Tibial nerve (tissue), 4 donors: ENCODE data around the gene AHCYL2.

ENCODE experiments used
- CTCF ChIP-seq, 5 experiments: fragments of 200-600 bp in 3 of 5; fragments of 450-650 bp in 2 of 5; sonication (generic) in 3 of 5; IDR thresholded peaks; one replicate each; pipeline ENCODE4 v1.5.1; 2016 to 2019; ENCODE audit warnings: antibody characterized with exemption in 5 of 5, mild to moderate bottlenecking in 3 of 5, moderate library complexity in 2 of 5
- EP300 ChIP-seq, 2 donors: sonication (generic); formaldehyde crosslinking; IDR thresholded peaks; one replicate each; pipeline ENCODE4 v1.6.1; 2017; ENCODE audit warnings: antibody characterized with exemption in 2 of 2, mild to moderate bottlenecking in 1 of 2

DNA sequence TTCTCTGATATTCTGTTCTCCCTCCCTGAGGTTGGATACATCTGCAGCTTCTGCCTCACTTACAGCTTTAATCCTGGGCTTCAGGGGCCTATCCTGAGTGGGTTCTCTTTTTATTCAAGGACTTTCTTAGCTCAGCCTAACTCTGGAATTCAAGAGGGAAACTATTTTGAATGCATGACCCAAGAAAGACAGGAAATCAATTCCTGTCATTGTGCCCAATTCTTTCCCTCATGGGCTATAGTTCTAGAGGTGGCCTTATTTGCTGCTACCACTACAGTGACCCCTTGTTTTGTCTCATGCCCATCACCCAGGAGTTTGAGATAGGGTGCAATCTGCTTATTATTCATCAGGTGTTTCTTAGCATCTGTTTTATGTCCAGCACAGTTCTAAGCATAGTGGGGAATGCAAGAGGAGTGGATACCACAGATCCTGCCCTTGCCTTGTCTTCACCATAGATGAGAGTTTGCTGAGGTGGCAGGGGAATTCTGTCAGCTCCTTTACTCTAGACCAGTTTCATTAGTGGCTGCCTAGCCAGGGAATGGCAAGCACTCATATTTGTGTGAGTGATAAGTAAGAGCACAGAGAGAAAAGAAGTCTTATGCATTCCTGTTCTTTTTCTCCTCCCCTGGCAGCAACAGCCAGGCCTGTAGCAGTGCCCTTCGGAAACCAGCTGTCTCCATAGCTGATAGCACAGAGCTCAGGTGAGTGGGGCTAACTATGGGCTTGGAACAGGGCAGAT lies 228.8 kb downstream of the AHCYL2 start:
- TF ChIP-seq EP300 (IDR thresholded peaks at IDR 0.05) (no peak), CTCF (IDR thresholded peaks at IDR 0.05) (no peak)
